Gastrocnemius medialis (tissue), 4 donors: ENCODE data around the gene C17orf67.

Source experiments
- CTCF ChIP-seq, 5 experiments: fragments of 450-650 bp in 3 of 5; fragments of 200-600 bp in 2 of 5; sonication (generic) in 2 of 5; IDR thresholded peaks in 4 of 5; conservative IDR thresholded peaks in 1 of 5; 1 replicate in 4 of 5; 2 replicates in 1 of 5; pipeline ENCODE4 v1.5.1; 2016 to 2019; ENCODE audit warnings: antibody characterized with exemption in 5 of 5, mild to moderate bottlenecking in 3 of 5, moderate library complexity in 3 of 5
- POLR2A ChIP-seq, 2 donors: fragments of 450-650 bp; IDR thresholded peaks; one replicate each; pipeline ENCODE4 v1.6.1; 2017; ENCODE audit warnings: antibody characterized with exemption in 2 of 2, mild to moderate bottlenecking in 2 of 2, moderate library complexity in 2 of 2

GRCh38 chr17:56833809-56834379 lies at the start of gene C17orf67, which contains the start of gene DGKE:
- no peak for TF ChIP-seq CTCF (IDR thresholded peaks at IDR 0.05 in 4 of 5, conservative IDR thresholded peaks at IDR 0.05 in 1 of 5)
- TF ChIP-seq POLR2A (IDR thresholded peaks at IDR 0.05), result peak; percentile 39 to 63
